Measurements from ENCODE around the gene ATP11A. TPM values are rescaled to one million over a fixed set of nuclear protein-coding genes. Genes with fewer than 3 reads are reported as not detected.

The ATP11A gene
- total and polyA plus RNA-seq, 2 donors (not counting 3 experiments of a cell fraction or from before 2014, with no cell fraction given): 16.5 to 88.1 TPM

DNA sequence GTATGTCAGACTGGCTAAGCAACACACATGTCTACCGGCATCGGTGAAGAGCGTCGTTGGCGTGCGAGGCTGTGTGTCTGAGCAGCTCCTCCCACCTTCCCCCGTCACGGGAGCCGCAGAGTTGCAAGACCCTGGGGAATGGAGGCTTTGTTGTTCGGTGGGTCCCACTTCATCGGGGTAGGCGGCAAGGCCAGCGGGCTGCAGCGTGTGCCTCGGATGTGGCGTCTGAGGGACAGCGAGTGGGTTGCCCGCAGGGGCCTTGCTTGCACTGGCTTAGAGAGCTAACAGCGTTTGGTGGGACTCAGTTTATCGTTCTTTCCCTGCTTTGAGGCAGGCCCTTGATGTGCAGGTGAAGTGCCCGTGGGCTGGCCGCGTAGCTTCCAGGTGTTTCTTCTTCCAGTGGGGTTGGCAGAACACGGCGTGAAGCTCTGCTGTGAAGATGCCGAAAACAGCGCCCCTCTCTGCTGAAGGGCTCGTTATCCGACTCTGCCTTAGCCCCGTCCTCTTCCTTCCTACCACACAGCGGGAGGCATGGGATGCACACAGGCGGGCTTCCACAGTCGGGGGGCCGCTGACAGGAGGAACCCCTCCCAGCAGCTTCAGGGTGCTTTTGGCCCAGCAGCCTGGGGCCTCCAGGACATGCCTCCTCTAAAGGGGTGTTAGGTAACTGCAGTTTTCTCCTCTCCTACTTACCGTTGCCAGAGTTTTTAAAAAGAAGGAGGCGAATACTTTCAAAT lies 85.2 kb downstream of the ATP11A start:
- Histone ChIP-seq H3K4me3 (replicated peaks in 1 of 3; ENCODE audit: insufficient read depth in 1 of 3, low read depth in 1 of 3, low read length in 3 of 3) (no peak overlapping the region), H3K27ac (ENCODE audit: insufficient read depth, low read depth, low read length) (no peak overlapping the region), H3K36me3 (ENCODE audit: control insufficient read depth in 2 of 2, extremely low read depth in 1 of 2, insufficient read depth in 2 of 2, low read length in 2 of 2) (peaks cover 0 to 2% of the 10 kb centered on the region in 2 experiments), H4K20me1 (replicated peaks; ENCODE audit: control insufficient read depth, extremely low read depth, insufficient read depth, low read length) (no peaks in the 10 kb centered on the region), H3K9me3 (replicated peaks; ENCODE audit: control insufficient read depth, insufficient read depth, low read length) (no peaks in the 10 kb centered on the region), H3K9me1 (replicated peaks; ENCODE audit: control insufficient read depth, extremely low read depth, insufficient read depth, low read length) (no peaks in the 10 kb centered on the region), H3K9ac (replicated peaks; ENCODE audit: extremely low read depth, insufficient read depth, low read length) (no peak overlapping the region), H3K79me2 (ENCODE audit: control insufficient read depth, insufficient read depth, low read length) (no peaks in the 10 kb centered on the region), H3K27me3 (ENCODE audit: control insufficient read depth in 2 of 2, insufficient read depth in 2 of 2, low read length in 2 of 2) (no peaks in the 10 kb centered on the region), H2AFZ (ENCODE audit: low read depth, low read length) (no peak overlapping the region), H3K4me2 (ENCODE audit: insufficient read depth, low read length) (no peak overlapping the region), H3K4me1 (ENCODE audit: control insufficient read depth, extremely low read depth, insufficient read depth, low read length) (peaks cover 4% of the 10 kb centered on the region)
- dilution Hi-C loops (cut with MboI; ENCODE audit: extremely low pct_ligation_motif_present, low sequenced_read_pairs) (no loop called here), intact Hi-C loops (cut with micrococcal nuclease) (no loop called here)
- FAIRE-seq (no peak), DNase-seq (ENCODE audit: low read depth, low spot score) (no peak)
- no TSS peak for BruUV-seq (replicated peaks)
- POLR2A ChIA-PET: no interaction called here
- CTCF ChIA-PET: no interaction called here
- TF ChIP-seq EZH2 (IDR thresholded peaks at IDR 0.05; ENCODE audit: borderline replicate concordance, low read depth, low read length, severe bottlenecking): no peak

- FAIRE-seq: no peak
- ChIA-PET CTCF (no interaction called here), POLR2A (no interaction called here)
Measured at GRCh38 chr13:112775791-112776279, 86.0 kb downstream of the ATP11A start.

More at GRCh38 chr13:112775791-112776279, 86.0 kb downstream of the ATP11A start:
- no peak for DNase-seq (ENCODE audit: low read depth, low spot score)
- H3K4me2 ChIP-seq (ENCODE audit: insufficient read depth, low read length): no peak overlapping the region
- BruUV-seq (replicated peaks): no TSS peak
- H3K9me3 ChIP-seq (replicated peaks; ENCODE audit: control insufficient read depth, insufficient read depth, low read length): no peaks in the 10 kb centered on the region
- H3K79me2 ChIP-seq (ENCODE audit: control insufficient read depth, insufficient read depth, low read length): no peaks in the 10 kb centered on the region
- no peak overlapping the region for H2AFZ ChIP-seq (ENCODE audit: low read depth, low read length)
- no peaks in the 10 kb centered on the region for H3K9me1 ChIP-seq (replicated peaks; ENCODE audit: control insufficient read depth, extremely low read depth, insufficient read depth, low read length)
- H3K9ac ChIP-seq (replicated peaks; ENCODE audit: extremely low read depth, insufficient read depth, low read length): no peak overlapping the region
- no peak overlapping the region for H3K27ac ChIP-seq (ENCODE audit: insufficient read depth, low read depth, low read length)
- H4K20me1 ChIP-seq (replicated peaks; ENCODE audit: control insufficient read depth, extremely low read depth, insufficient read depth, low read length): no peaks in the 10 kb centered on the region
- no peak overlapping the region for H3K4me3 ChIP-seq (replicated peaks in 1 of 3; ENCODE audit: insufficient read depth in 1 of 3, low read depth in 1 of 3, low read length in 3 of 3)
- intact Hi-C loops (cut with micrococcal nuclease): no loop called here
- no peaks in the 10 kb centered on the region for H3K27me3 ChIP-seq (ENCODE audit: control insufficient read depth in 2 of 2, insufficient read depth in 2 of 2, low read length in 2 of 2)
- H3K36me3 ChIP-seq (ENCODE audit: control insufficient read depth in 2 of 2, extremely low read depth in 1 of 2, insufficient read depth in 2 of 2, low read length in 2 of 2): peaks cover 0 to 2% of the 10 kb centered on the region in 2 experiments
- dilution Hi-C loops (cut with MboI; ENCODE audit: extremely low pct_ligation_motif_present, low sequenced_read_pairs): no loop called here
- TF ChIP-seq EZH2 (IDR thresholded peaks at IDR 0.05; ENCODE audit: borderline replicate concordance, low read depth, low read length, severe bottlenecking) (no peak), FOS (IDR thresholded peaks at IDR 0.05; ENCODE audit: borderline replicate concordance, insufficient read depth, low read length) (no peak), MYC (IDR thresholded peaks at IDR 0.05; ENCODE audit: low read depth, low read length) (no peak), POLR2A (IDR thresholded peaks at IDR 0.05; ENCODE audit: low read depth, low read length) (no peak), GATA2 (IDR thresholded peaks at IDR 0.05; ENCODE audit: insufficient read depth, insufficient read length, low read depth, low read length) (no peak), POLR2AphosphoS5 (IDR thresholded peaks at IDR 0.05; ENCODE audit: insufficient read depth, low read depth, low read length) (no peak), JUN (IDR thresholded peaks at IDR 0.05; ENCODE audit: borderline replicate concordance, insufficient read depth, insufficient read length, low read depth) (no peak)
- TF ChIP-seq, protein P1, sequence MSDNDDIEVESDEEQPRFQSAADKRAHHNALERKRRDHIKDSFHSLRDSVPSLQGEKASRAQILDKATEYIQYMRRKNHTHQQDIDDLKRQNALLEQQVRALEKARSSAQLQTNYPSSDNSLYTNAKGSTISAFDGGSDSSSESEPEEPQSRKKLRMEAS (IDR thresholded peaks at IDR 0.05; ENCODE audit: insufficient read depth, insufficient read length): no peak
- TF ChIP-seq, protein P2, sequence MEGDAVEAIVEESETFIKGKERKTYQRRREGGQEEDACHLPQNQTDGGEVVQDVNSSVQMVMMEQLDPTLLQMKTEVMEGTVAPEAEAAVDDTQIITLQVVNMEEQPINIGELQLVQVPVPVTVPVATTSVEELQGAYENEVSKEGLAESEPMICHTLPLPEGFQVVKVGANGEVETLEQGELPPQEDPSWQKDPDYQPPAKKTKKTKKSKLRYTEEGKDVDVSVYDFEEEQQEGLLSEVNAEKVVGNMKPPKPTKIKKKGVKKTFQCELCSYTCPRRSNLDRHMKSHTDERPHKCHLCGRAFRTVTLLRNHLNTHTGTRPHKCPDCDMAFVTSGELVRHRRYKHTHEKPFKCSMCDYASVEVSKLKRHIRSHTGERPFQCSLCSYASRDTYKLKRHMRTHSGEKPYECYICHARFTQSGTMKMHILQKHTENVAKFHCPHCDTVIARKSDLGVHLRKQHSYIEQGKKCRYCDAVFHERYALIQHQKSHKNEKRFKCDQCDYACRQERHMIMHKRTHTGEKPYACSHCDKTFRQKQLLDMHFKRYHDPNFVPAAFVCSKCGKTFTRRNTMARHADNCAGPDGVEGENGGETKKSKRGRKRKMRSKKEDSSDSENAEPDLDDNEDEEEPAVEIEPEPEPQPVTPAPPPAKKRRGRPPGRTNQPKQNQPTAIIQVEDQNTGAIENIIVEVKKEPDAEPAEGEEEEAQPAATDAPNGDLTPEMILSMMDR (IDR thresholded peaks at IDR 0.05; ENCODE audit: extremely low read depth in 1 of 2, insufficient read depth in 1 of 2, low read depth in 1 of 2, low read length in 2 of 2): no peak
- H3K4me1 ChIP-seq (ENCODE audit: control insufficient read depth, extremely low read depth, insufficient read depth, low read length): peaks cover 6% of the 10 kb centered on the region

Measured in endothelial cell of umbilical vein (primary cell).